GM18502 (cell line): ENCODE data around the gene PSKH1.
A peak's percentile ranks its signal among the peaks of the same experiment; 100 is the strongest.

Experiments used
- ATAC-seq: cut with Tn5 transposase; IDR thresholded peaks from one replicate; pipeline ENCODE4 v1.9.1; 2021; ENCODE audit warnings: mild to moderate bottlenecking; ENCODE audit not compliant: unreplicated experiment, poor library complexity

PSKH1 gene

DNA sequence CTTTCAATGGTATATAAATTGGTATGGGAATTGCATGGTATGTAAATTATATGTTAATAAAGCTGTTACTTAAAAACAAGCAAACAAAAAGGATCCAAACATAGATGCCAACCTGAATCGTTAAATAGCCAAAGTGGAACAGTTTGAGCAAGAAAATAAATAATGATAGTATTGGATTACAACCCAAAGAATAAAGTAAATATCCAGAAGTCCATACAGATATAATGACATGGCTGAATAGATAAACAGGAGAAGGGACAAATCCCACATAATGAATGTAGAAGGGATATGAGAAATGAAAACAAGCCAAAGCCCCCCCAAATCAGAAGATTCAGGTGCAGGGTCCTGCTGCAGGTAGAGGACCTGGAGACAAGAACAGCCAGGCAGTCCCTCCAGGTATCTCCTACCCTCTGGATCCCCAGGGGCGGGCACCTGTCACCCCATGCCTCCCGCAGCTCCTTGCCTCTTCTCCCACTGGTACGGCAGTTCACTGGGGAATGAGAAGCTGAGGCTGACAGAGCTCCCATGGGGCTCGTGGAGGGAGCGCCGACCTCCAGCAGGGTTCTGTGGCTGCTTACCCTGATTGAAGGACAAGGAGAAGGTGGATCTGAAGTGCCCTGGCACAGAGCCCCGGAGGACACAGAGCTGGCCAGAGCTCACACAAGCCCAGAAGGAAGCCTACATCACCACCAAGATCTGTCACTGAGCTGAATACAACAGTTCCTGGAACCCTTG is 60.8 kb downstream of the PSKH1 start:
- ATAC-seq = no peak

DNA sequence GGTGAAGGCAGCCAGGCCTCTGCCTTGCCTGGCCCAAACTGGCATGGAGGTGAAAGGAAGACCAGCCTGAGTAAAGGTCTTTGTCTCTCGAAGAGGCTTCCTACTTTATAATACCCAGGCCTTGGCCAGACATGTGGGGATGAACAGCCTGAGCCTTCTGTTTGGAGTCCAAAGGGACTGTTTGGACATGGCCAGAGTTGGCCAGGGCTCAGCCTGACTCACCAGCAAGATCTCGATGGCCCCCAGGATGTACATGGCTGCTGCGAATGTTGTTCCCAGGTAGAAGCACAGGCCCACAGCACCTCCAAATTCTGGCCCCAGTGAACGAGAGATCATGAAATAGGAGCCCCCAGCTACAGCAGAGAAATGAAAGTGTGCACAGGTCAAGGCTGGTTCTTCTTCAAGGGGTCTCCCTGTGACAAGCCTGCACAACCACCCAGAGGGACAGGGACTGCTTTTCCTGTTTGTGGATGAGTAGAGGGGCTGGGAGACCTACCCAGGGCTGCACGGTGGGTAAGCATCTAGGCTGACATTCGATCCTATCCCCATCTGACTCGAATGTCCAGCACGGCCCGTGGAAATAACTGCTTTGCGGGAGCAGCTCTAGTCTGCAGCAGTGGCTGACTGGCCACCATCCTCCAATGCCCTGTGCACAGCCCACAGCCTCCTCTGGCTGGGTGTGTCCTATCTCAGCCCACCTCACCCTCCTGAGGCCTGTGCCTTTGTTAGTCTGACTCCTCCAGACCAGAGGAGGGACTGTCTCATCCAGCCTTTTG is 61.6 kb downstream of the PSKH1 start:
- ATAC-seq = no peak

DNA sequence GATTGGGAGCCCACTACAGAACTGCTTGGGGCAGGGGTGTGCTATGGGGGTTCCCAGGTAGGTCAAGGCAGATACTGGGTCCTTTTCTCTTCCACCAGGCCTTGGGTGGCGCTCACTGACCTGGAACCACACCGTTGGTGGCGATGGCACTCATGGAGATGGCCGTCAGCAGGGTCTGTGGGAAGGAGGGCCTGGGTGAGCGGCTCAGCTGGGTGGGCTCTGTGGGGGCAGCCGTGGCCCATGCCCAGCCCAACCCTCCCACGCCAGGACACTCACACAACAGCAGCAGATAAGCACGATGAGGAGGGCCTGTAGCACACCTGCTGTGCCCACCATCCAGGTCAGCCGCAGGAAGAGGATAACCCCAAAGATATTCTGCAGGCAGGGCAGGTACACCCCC is 64.6 kb downstream of the PSKH1 start:
- no peak for ATAC-seq

DNA sequence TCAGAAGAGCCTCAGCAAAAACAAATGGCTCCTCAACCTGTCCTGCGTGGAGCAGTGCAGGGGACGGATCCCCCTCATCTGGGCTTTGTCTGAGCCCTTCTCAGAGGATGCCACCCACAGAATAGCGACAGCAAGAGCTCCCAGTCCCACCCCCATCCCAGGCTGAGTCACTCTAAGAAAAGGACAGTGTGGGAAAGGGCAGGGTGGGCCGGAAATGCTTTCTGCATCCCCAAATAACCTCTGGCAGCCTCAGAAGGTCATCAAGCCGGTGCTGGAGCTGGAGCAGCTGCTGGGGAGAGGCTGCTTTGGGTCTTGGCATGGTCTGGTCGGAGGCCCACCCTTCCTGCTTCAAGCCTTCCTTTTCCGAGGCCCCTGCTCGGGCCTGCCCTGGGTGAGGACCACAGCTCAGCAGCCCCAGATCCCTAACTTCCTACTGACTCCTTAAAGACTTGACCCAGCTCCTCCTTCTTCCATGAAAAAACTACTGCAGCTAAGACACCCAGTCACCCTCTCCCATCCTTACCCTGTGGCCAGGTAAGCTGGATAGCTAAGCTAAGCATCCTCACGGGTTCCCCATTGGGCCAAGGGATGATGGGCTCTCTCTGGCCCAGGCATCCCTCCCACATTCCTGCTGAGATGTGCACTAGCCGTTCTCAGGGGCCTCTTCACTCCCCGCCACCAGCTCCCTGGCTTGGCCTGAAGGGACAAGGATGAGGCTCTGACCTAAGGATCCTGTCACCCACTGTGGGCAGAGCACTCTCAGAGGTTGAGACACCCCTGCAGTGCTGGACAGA is 66.7 kb downstream of the PSKH1 start:
- no peak for ATAC-seq

DNA sequence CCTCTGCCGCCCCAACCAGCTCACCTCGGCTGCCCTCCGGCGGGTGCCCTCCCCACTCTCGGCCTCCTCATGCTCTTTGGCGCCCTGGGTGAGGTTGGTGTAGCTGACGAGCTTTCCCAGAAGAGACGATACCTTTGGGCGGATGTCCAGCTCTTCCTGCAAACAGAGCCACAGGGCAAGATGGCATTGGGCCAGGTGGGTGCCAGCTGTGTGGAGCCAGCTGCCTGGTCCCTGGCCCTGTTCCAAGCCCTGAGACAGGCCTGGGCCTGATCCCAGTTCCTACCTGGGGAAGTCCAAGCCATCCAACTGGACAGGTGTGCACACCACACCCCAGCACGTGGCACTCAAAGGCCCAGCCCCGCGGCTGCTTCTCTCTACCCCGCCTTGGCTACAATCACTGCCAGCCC is 68.5 kb downstream of the PSKH1 start:
- no peak for ATAC-seq

DNA sequence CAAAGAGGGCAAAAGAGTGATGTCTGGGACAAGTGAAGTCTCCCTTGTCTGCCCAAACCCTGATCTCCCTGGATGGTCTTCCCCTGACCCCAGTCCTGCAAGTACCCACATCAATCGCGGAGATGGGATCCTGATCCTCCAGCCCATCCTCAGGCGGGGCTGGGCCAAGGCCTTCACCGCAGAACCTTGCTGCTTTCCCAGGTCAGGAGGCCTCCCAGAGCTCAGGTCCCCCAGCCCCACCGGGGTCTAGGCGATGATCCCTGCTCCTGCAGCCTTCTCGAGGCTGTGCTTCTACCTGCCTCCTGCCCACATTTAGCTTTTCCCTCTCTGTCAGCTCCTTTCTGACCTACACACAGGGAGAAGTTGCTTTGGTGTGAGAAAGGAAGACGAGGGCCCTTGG is 69.1 kb downstream of the PSKH1 start:
- no peak for ATAC-seq

DNA sequence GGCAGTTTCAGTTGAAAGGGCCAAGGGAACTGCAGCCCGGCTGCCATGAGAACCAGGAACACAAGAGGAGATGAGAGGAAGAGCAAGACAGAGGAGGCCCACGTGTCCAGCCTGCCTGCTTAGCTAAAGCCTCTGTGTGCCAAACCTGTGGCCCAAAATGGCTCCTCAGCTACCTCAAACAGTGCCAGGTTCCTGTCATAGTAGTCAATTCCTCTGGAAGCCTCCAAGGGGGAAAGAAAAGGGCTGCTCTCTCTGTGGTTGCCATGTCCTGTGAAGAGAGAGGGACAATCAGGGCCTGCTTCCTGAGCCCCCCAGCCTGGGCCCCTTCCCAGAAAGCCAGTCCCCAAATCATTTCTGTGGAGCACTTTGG is 70.2 kb downstream of the PSKH1 start:
- no peak for ATAC-seq

DNA sequence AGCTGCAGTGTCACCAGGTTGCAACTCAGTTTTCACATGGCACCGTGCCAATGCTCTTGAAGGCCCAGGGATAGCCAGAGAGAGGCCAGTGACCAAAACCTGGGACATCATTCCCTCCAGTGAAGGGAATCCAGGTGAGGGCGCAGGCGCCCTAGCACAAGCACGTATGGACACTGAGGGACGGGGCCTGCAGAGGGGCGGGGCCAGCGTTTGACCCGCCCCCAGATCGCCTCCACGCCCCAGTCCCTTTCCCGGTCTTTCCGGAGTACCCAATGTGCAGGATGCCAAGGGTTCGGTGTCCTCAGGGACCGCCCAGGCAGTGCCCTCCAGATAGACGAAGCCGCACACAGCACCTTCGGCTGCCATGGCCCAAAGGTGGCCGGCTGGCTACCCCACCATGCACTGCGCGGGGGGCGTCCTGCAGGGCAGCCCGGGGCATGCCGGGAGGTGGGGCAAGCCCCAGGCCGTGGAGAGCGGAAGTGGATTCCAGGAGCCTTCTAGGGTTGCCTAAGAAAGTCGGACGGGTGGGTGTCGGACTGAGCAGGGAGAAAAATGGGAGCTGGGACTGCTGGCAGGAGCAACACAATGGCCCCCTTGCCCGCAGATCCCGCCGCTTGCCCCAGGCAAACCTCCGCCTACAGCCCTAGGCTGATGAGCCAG is 70.7 kb downstream of the PSKH1 start:
- no peak for ATAC-seq

DNA sequence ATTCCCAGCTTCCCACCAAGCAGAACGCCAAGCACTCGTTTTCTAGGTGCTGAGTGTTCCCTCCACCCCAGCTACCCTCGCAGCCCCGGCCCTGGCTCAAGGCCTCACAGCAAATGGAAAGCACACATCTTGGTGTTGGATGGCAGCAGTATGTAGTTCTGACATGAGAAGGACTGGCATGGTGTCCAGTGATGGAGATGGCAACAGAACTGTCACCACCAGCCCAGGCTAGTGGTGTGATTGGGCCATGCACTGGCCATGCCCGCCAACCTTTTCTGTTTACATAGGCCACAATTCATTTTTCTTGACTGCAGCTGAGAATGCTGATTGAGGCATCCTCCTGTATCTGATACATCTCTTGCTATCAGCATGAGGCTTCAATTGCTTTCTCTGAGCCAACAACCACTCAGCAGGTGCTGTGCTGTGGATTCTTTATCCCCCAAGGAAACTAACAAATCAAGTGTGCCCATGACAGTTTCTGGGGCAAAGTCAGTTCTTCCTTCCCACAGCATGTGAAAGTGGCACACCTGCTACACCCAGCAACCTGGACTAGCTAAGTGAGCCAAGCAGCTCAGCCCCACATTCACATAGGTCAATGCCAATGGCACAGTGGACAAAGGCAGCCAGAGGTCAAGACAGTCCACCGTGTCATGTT is 71.5 kb downstream of the PSKH1 start:
- ATAC-seq = no peak

DNA sequence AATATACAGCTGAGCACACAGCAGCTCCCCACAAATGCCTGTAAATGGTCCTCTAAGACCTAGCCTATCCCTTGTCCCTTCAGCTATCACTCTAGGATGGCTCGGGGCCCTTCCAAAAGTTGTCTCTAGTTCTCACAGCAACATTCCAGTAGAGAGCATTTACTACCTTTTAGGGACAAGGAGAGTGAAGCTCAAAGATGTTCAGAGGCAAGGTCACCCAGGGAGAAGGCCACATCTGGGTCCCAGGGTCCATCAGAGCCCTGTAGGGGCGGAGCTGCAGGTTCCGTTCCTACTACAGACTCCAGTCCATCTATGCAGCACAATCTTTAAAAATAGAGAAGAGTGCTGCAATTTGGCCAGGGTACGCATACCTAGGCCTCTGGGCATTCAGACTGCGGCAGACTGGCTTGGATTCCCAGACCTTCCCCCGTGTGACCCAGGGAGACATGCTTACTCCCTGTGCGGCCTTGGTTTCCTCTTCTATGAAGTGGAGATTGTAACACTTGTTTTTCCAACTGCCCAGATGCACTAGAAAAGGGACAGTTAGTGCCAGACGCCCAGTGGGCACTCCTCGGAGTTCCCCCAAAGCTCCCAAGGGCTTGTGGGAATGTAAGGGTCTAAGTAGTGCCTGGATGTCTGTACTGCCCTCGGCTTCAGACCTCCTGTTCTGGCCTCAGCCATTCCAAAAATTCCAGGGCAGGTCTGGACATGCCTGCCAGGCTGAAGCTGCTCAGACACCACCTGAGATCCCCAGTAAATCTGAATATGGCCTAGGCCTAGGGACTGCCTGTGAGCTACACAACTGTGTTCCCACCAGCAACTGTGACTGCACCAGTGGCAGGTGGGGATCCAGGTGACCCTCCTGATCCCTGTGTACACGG is 72.9 kb downstream of the PSKH1 start:
- ATAC-seq = no peak

DNA sequence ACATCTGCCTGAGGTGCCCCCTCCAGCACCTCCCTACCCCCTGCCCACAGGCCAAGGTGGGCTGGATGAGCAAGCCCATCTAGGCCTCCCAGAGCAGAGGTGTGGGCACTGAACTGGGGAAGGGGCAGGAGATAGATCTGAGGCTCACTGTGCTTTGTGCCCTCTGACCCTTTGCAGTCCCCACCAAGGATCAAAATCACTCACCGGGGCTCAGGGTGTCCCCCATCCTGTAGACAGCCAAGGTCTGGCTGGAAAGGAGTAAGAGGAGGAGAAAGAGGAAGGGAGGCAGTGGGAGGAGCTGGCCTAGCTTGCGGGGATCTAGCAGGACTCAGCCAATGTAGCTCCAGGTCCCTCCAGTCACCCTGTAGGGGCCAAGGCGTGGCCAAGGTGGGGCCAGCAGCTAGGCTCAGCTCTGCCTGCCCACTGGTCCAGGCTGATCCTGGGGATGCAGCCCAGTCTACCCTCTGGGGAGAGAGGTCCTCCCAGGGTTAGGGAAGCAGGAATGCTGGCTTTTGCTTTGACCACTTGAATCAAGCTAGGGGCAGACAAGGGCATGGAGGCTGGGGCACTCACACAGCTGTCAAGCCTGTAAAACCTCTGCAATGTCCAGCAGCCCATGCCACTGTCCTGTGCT is 73.6 kb downstream of the PSKH1 start:
- no peak for ATAC-seq

DNA sequence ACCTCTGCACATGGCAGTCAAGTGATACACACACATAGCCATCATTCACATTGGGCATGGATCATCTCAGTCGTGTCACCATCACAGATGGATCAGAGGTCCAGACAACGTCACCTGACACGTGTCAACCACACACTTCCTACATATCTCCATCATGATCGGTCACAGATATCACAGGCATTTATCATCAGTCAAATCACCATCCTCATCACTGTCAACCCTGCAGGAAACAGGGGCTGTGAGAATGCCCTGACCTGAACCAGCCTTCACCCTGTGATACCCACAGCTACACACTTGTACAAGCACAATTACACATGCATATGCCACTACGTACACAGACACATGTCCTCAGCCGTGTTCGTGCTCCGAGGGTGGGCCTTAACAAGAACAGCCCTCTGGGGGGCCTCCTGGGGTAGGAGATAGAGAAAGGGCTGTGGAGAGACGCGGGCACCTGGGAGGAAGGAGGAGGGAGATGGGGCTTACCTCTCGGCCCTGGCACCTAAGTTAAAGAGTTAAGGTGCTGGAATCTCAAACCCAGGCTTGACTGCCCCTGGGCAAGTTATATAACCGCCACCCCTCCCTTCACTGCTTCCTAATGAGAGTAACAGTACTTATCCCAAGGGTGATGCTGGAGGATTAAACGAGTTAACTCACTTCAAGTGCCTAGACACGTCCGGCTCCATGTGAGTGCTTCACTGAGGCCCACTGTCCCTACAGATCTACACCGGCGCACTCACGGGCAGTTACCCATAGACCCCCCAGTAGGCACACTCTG is 74.3 kb downstream of the PSKH1 start:
- peak; percentile 11 for ATAC-seq

DNA sequence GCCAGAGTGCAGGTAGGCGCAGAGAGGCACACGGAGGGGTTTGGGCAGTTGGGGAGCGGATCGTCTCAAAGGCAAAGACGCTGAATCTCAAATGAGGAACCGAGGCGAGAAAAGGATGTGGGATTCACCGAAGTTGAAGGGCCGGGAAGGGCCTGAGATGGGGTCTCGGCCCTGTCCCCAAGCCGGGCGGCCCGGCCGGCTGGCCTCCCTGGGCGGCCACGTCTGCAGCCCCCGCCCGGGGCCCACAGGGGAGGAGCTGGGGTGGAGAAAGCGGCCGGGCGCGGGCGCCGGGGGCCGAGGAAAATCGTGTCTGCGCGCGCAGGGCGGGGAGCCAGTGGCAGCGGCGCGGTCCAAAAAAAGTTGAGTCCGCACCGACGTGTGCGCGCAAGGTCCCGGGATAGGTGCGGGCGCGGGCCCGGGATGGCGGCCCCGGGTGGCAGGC is 74.9 kb downstream of the PSKH1 start:
- ATAC-seq = peak; percentile 16

DNA sequence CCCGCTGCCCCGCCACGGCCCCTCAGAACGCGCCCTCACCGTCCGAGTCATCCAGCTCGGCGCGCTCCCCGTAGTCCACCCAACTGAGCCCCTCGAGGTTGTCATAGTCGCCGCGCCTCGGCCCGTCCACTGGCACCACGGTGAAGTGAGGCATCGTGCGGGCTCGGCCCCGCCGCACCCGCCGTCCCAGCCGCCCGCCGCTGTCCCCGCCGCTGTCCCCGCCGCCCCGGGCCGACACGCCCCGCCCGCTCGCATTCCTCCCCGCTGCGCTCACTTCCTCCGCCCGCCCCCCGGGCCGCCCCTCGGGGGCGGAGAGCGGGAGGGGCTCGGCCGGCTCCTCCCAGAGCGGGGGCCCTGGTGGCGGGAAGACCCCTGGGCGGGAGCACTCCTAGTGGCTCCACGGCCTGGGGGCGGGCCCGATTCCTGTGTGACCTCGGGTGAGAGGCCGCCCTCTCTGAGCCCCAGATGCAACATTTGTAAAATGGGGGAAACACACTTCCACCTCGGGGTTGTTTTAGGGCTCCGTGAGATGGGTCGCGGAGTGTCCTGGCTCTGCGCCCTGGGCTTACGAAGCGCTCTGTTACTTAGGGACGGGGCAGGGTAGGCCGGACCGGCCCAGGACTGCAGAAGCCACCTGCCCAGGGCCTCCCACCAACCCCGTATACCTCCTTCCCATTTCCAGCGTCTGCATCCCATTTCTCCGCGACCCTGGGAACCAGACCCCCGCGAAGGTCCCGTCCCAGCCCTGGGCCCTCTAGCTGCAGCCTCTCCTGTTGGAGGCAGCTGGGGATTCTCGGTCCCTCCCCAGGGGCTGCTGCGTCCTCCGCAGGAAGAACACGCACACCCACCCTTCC is 75.6 kb downstream of the PSKH1 start, which contains the start of gene SLC12A4:
SLC12A4 (minus strand) TSS at position 238 of the 854 bp plus-strand sequence; CDS start at position 154, 84 bp downstream.
- ATAC-seq = peak; percentile 79

DNA sequence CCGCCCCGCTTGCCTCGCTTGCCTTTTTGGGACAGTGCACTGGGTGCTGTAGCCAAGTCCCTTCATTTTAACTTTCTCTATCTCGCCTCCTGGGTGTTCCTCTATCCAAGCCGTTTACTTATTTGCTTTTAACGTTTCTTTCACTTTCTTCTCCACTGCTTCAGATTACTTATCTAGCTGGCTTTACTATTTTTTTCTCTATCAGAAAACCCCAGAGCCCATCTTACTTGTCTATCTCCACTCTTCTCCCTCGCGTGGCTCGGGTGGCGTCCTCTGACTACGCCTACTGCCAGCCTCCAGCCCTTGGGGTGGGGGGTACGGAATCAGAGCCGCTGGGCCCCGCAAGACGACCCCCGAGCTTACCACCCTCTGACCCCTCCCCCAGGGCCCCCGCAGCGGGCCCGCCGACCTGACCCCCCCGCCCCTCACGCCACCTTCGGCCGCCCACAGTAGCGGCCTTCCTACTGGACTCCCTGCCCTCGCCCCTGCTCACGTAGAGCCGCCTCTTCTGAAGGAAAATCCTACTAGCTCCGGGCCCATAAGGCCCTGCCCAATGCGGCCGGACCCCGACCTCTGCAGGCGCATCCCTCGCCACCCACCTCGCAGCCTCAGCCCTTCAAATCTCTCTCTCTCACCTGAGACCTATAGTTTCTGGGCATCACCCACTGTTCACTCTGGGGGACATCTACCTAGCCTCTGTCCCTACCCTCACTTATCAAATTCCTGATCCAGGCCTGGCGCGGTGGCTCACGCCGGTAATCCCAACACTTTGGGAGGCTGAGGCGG is 76.4 kb downstream of the PSKH1 start:
- ATAC-seq = no peak

DNA sequence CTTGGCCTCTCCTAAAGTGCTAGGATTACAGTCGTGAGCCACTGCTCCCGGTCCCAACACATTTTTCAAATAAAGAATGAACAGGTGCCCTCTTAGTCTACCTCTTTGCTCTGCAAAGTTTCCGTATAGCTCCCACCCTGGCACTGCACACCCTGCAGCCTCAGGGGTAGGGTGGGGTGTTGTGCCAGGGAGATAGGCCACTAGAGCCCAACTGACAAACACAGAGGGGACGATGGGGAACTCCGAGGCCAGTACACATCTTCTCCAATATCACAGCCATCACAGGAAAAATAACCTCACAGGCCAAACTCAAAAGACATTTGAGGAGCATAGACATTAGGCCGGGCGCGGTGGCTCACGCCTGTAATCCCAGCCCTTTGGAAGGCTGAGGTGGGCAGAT is 78.1 kb downstream of the PSKH1 start:
- no peak for ATAC-seq
